Measurements from ENCODE around the gene SLC34A1. TPM values are rescaled to one million over a fixed set of nuclear protein-coding genes. Genes with fewer than 3 reads are reported as not detected.

The SLC34A1 gene
- polyA plus RNA-seq, 3 donors = not detected

DNA sequence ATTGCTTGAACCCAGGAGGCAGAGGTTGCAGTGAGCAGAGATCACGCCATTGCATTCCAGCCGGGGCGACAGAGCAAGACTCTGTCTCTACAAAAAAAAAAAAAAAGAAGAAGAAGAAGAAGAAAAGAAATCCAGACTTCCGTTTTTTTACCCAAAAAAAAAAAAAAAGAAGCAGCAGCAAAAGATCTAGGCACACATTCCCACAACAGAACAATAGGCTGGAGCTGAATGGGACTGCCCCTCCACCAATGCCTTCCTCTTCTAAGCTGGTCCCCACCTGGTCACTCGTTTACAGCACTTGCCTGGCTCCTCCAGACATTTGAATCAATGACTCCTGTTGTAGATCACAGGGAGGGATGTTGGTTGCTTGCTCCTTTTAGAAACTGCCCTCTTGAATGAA, 31.1 kb upstream of the SLC34A1 start:
- H3K9me3 ChIP-seq (replicated peaks in 1 of 2; ENCODE audit: control insufficient read depth in 1 of 2, insufficient read depth in 1 of 2, low read length in 2 of 2) = peaks cover 0 to 7% of the 10 kb centered on the region in 2 donors
- peak overlapping the region; percentile 31 to 64 for H3K4me3 Mint-ChIP-seq
- H3K4me2 ChIP-seq (replicated peaks; ENCODE audit: extremely low read depth, low read length, poor library complexity, severe bottlenecking) = peak overlapping the region; percentile 33
- DNase-seq = peak in 2 of 3 donors; percentile 57 to 67
- H3K4me1 Mint-ChIP-seq = peaks cover 78% of the 10 kb centered on the region
- no peaks in the 10 kb centered on the region for H3K27me3 ChIP-seq (ENCODE audit: control insufficient read depth in 2 of 2, insufficient read depth in 2 of 2, low read length in 2 of 2)
- peaks cover 44% of the 10 kb centered on the region for H3K79me2 ChIP-seq (ENCODE audit: insufficient read depth, low read length)
- H3K36me3 ChIP-seq (replicated peaks in 1 of 2; ENCODE audit: control insufficient read depth in 1 of 2, insufficient read depth in 2 of 2, low read length in 2 of 2) = peaks cover 9 to 15% of the 10 kb centered on the region in 2 donors
- H2AFZ ChIP-seq (ENCODE audit: insufficient read depth, low read depth, low read length, poor library complexity, severe bottlenecking) = no peak overlapping the region
- peaks cover 0 to 2% (median 1%) of the 10 kb centered on the region in 3 donors for H3K27me3 Mint-ChIP-seq (ENCODE audit: low read depth in 3 of 3)
- peaks cover 3 to 11% (median 7%) of the 10 kb centered on the region in 7 donors for H3K9me3 Mint-ChIP-seq
- peaks cover 30% of the 10 kb centered on the region for H4K20me1 ChIP-seq (ENCODE audit: insufficient read depth, low read length)
- H3K36me3 Mint-ChIP-seq = peaks cover 11 to 21% of the 10 kb centered on the region in 2 donors
- no CpG with 5 or more reads among the region's 5 CpGs for WGBS (ENCODE audit: insufficient coverage)
- intact Hi-C loops (cut with micrococcal nuclease) = loop anchor here in 1 of 2 donors (5.0 kb wide), 1 partner anchor 46 kb away; no protein-coding TSS in a partner anchor
- H3K4me1 ChIP-seq (ENCODE audit: control insufficient read depth in 1 of 2, insufficient read depth in 2 of 2, low read length in 2 of 2) = peaks cover 76 to 90% of the 10 kb centered on the region in 2 donors
- H3K27ac Mint-ChIP-seq = peak overlapping the region; percentile 70 to 89 (median 83)
- H3K4me3 ChIP-seq (replicated peaks in 1 of 3; ENCODE audit: low read depth in 2 of 3, low read length in 3 of 3) = peak overlapping the region in 1 of 3 experiments; percentile 42
- H3K27ac ChIP-seq (ENCODE audit: low read depth in 1 of 2, low read length in 2 of 2) = peak overlapping the region; percentile 21 to 53
- H3K9ac ChIP-seq (ENCODE audit: insufficient read depth, low read length, poor library complexity, severe bottlenecking) = no peak overlapping the region
- TF ChIP-seq, protein P1, sequence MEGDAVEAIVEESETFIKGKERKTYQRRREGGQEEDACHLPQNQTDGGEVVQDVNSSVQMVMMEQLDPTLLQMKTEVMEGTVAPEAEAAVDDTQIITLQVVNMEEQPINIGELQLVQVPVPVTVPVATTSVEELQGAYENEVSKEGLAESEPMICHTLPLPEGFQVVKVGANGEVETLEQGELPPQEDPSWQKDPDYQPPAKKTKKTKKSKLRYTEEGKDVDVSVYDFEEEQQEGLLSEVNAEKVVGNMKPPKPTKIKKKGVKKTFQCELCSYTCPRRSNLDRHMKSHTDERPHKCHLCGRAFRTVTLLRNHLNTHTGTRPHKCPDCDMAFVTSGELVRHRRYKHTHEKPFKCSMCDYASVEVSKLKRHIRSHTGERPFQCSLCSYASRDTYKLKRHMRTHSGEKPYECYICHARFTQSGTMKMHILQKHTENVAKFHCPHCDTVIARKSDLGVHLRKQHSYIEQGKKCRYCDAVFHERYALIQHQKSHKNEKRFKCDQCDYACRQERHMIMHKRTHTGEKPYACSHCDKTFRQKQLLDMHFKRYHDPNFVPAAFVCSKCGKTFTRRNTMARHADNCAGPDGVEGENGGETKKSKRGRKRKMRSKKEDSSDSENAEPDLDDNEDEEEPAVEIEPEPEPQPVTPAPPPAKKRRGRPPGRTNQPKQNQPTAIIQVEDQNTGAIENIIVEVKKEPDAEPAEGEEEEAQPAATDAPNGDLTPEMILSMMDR (IDR thresholded peaks at IDR 0.05) = no peak

DNA sequence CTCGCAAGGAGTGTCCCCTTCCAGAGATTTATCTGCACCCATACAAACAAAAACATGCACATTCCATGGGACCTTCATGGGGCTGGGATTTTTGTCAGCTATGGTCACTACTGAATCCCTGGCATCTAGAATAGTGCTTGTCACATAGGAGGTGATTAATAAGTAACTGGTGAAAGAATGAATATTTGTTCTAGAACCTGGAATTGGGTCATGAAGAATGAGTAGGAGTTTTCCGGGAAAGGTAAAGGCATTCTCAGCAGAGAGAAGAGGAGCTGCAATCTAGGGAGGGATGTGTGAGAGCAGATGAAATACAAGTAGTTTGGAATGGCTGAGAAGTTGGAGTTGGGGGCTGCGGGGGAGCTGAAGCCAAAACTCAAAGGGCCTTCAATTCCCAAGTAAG, 30.0 kb upstream of the SLC34A1 start:
- TF ChIP-seq, protein P1 (IDR thresholded peaks at IDR 0.05) = no peak
- Mint-ChIP-seq H3K27ac (peak overlapping the region in 3 of 7 donors; percentile 39 to 68 (median 52)), H3K9me3 (peaks cover 3 to 11% (median 7%) of the 10 kb centered on the region in 7 donors), H3K27me3 (ENCODE audit: low read depth in 3 of 3) (peaks cover 0 to 2% (median 1%) of the 10 kb centered on the region in 3 donors), H3K4me1 (peaks cover 84% of the 10 kb centered on the region), H3K4me3 (peak overlapping the region in 1 of 2 donors; percentile 63), H3K36me3 (peaks cover 11 to 18% of the 10 kb centered on the region in 2 donors)
- intact Hi-C loops (cut with micrococcal nuclease) = loop anchor here in 1 of 2 donors (5.0 kb wide), 1 partner anchor 47 kb away; no protein-coding TSS in a partner anchor
- Histone ChIP-seq H3K27me3 (ENCODE audit: control insufficient read depth in 2 of 2, insufficient read depth in 2 of 2, low read length in 2 of 2) (no peaks in the 10 kb centered on the region), H3K4me2 (replicated peaks; ENCODE audit: extremely low read depth, low read length, poor library complexity, severe bottlenecking) (no peak overlapping the region), H3K4me3 (replicated peaks in 1 of 3; ENCODE audit: low read depth in 2 of 3, low read length in 3 of 3) (peak overlapping the region in 1 of 3 experiments; percentile 34), H2AFZ (ENCODE audit: insufficient read depth, low read depth, low read length, poor library complexity, severe bottlenecking) (no peak overlapping the region), H3K9ac (ENCODE audit: insufficient read depth, low read length, poor library complexity, severe bottlenecking) (no peak overlapping the region), H3K36me3 (replicated peaks in 1 of 2; ENCODE audit: control insufficient read depth in 1 of 2, insufficient read depth in 2 of 2, low read length in 2 of 2) (peaks cover 6 to 9% of the 10 kb centered on the region in 2 donors), H4K20me1 (ENCODE audit: insufficient read depth, low read length) (peaks cover 32% of the 10 kb centered on the region), H3K4me1 (ENCODE audit: control insufficient read depth in 1 of 2, insufficient read depth in 2 of 2, low read length in 2 of 2) (peaks cover 84 to 95% of the 10 kb centered on the region in 2 donors), H3K9me3 (replicated peaks in 1 of 2; ENCODE audit: control insufficient read depth in 1 of 2, insufficient read depth in 1 of 2, low read length in 2 of 2) (peaks cover 0 to 7% of the 10 kb centered on the region in 2 donors), H3K27ac (ENCODE audit: low read depth in 1 of 2, low read length in 2 of 2) (peak overlapping the region in 1 of 2 donors; percentile 47), H3K79me2 (ENCODE audit: insufficient read depth, low read length) (peaks cover 44% of the 10 kb centered on the region)
- DNase-seq = no peak
- WGBS (ENCODE audit: insufficient coverage) = 82% methylated on average over 2 of the region's 3 CpGs

All from CD14-positive monocyte (primary cell).